NCI-H1694 treated with DMSO at 0.1 percent for 48 hours (cell line): ENCODE results near the gene SIAH1.
"Not testable (repeated sequence)": the region's sequence is repeated elsewhere in the genome, so short reads cannot be mapped to it uniquely, and the experiment has no call there.

Source experiments
- DNase-seq: peaks from one replicate; lab custom pipeline; 2025; lab: John Stamatoyannopoulos, UW

The SIAH1 gene

GRCh38 chr16:48393485-48394354 lies 8.5 kb upstream of the SIAH1 start:
- no peak for DNase-seq

- no peak for DNase-seq
Measured at GRCh38 chr16:48392407-48392806, 7.2 kb upstream of the SIAH1 start.

- no peak for DNase-seq
Measured at GRCh38 chr16:48386559-48387312, 1.5 kb upstream of the SIAH1 start.

- peak; percentile 15 for DNase-seq
Measured at GRCh38 chr16:48384520-48385252, 527 bp downstream of the SIAH1 start.

GRCh38 chr16:48383877-48384519 lies 1.2 kb downstream of the SIAH1 start:
- no peak for DNase-seq

- no peak for DNase-seq
Measured at GRCh38 chr16:48383009-48383876, 2.0 kb downstream of the SIAH1 start.

- no peak for DNase-seq
Measured at GRCh38 chr16:48382131-48382530, 3.1 kb downstream of the SIAH1 start.

GRCh38 chr16:48381201-48381600 lies 4.0 kb downstream of the SIAH1 start:
- DNase-seq, result no peak

- DNase-seq, result no peak
Measured at GRCh38 chr16:48378836-48379235, 6.4 kb downstream of the SIAH1 start.

- no peak for DNase-seq
Measured at GRCh38 chr16:48378276-48378675, 6.9 kb downstream of the SIAH1 start.

GRCh38 chr16:48377301-48377700 lies 7.9 kb downstream of the SIAH1 start:
- not testable (repeated sequence) for DNase-seq

GRCh38 chr16:48374255-48374654 lies 11.0 kb downstream of the SIAH1 start:
- DNase-seq, result no peak

GRCh38 chr16:48373258-48374029 lies 11.8 kb downstream of the SIAH1 start:
- DNase-seq, result no peak

GRCh38 chr16:48372744-48373143 lies 12.5 kb downstream of the SIAH1 start:
- DNase-seq, result no peak

GRCh38 chr16:48371393-48371780 lies 13.8 kb downstream of the SIAH1 start:
- DNase-seq, result no peak

- DNase-seq, result not testable (repeated sequence)
Measured at GRCh38 chr16:48370668-48371392, 14.4 kb downstream of the SIAH1 start.

- DNase-seq, result no peak
Measured at GRCh38 chr16:48370229-48370628, 15.0 kb downstream of the SIAH1 start.

GRCh38 chr16:48369765-48370164 lies 15.4 kb downstream of the SIAH1 start:
- no peak for DNase-seq

GRCh38 chr16:48367441-48368049 lies 17.7 kb downstream of the SIAH1 start:
- no peak for DNase-seq
